ENCODE measurements around the gene TMPO. TPM values are rescaled to one million over a fixed set of nuclear protein-coding genes. Genes with fewer than 3 reads are reported as not detected.

TMPO gene
- total and polyA plus RNA-seq, 2 of the 4 experiments (the other 2 are of a cell fraction): 30.0 to 62.0 TPM

DNA sequence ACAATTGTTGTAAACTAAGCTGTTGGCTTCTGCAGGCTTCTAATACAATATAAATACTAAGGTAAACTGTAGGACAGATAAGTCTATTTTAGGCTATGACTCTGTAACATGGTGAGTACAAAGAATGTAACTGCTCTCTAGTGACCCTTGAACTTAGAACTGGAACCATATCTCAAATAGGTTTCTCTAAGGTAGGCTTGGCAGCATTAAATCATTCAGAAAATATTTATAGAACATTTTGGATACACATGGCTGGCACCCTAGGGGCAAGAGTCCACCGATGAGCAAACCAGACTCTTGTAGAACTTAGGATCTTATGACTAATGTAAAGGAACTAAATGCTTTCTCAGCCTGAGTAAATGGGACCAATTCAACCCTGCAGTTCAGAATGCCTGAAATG, 58.7 kb downstream of the TMPO start:
- TF ChIP-seq MXI1 (IDR thresholded peaks at IDR 0.05; ENCODE audit: borderline replicate concordance, low read depth, low read length): no peak
- no peak for TF ChIP-seq POLR2A (IDR thresholded peaks at IDR 0.05; ENCODE audit: low read depth, low read length)
- TF ChIP-seq, protein P1, sequence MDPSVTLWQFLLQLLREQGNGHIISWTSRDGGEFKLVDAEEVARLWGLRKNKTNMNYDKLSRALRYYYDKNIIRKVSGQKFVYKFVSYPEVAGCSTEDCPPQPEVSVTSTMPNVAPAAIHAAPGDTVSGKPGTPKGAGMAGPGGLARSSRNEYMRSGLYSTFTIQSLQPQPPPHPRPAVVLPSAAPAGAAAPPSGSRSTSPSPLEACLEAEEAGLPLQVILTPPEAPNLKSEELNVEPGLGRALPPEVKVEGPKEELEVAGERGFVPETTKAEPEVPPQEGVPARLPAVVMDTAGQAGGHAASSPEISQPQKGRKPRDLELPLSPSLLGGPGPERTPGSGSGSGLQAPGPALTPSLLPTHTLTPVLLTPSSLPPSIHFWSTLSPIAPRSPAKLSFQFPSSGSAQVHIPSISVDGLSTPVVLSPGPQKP (IDR thresholded peaks at IDR 0.05; ENCODE audit: borderline replicate concordance, low read depth, low read length): no peak
- no peak for TF ChIP-seq NFE2L2 (IDR thresholded peaks at IDR 0.05; ENCODE audit: low read depth, low read length)
- TF ChIP-seq RFX5 (IDR thresholded peaks at IDR 0.05; ENCODE audit: low read depth, low read length): no peak
- TF ChIP-seq, protein P2, sequence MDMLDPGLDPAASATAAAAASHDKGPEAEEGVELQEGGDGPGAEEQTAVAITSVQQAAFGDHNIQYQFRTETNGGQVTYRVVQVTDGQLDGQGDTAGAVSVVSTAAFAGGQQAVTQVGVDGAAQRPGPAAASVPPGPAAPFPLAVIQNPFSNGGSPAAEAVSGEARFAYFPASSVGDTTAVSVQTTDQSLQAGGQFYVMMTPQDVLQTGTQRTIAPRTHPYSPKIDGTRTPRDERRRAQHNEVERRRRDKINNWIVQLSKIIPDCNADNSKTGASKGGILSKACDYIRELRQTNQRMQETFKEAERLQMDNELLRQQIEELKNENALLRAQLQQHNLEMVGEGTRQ (IDR thresholded peaks at IDR 0.05; ENCODE audit: low read depth, low read length): no peak
- no peak for TF ChIP-seq MAZ (IDR thresholded peaks at IDR 0.05; ENCODE audit: borderline replicate concordance, low read depth, low read length)
- no peak for TF ChIP-seq SMC3 (IDR thresholded peaks at IDR 0.05; ENCODE audit: low read depth, low read length)
- no peak for TF ChIP-seq BHLHE40 (IDR thresholded peaks at IDR 0.05; ENCODE audit: low read depth, low read length)
- no peak for TF ChIP-seq MAFK (IDR thresholded peaks at IDR 0.05; ENCODE audit: low read depth, low read length)
- ATAC-seq (ENCODE audit: low read depth) (no peak), DNase-seq (no peak)
- POLR2A ChIA-PET (ENCODE audit: unreplicated experiment): no interaction called here
- no peak overlapping the region for H3K14ac ChIP-seq (replicated peaks; ENCODE audit: low read depth, low read length)
- no peaks in the 10 kb centered on the region for H3K9me1 ChIP-seq (ENCODE audit: insufficient read depth, low read length)
- H3K36me3 ChIP-seq (ENCODE audit: control insufficient read depth, insufficient read depth, low read length): no peaks in the 10 kb centered on the region
- no peak overlapping the region for H3K56ac ChIP-seq (ENCODE audit: extremely low read depth, insufficient read depth, low read length)
- no peaks in the 10 kb centered on the region for H4K20me1 ChIP-seq (ENCODE audit: insufficient read depth, low read length)
- H2BK5ac ChIP-seq (ENCODE audit: low read depth, low read length, poor library complexity, severe bottlenecking): no peak overlapping the region
- H3K18ac ChIP-seq (ENCODE audit: low read depth, low read length): no peak overlapping the region
- H3K4me3 ChIP-seq (ENCODE audit: insufficient read depth, low read depth, low read length): no peak overlapping the region
- H4K91ac ChIP-seq (ENCODE audit: insufficient read depth, low read depth, low read length): no peak overlapping the region
- H2BK120ac ChIP-seq (ENCODE audit: low read depth, low read length): no peak overlapping the region
- no peak overlapping the region for H3K4ac ChIP-seq (ENCODE audit: low read depth, low read length)
- H3K4me2 ChIP-seq (ENCODE audit: low read depth, low read length): no peak overlapping the region
- no peak overlapping the region for H4K8ac ChIP-seq (ENCODE audit: low read depth in 2 of 2, low read length in 2 of 2)
- in situ Hi-C loops (cut with MboI; ENCODE audit: low sequenced_read_pairs): loop anchor here (25.0 kb wide), 1 partner anchor 413 kb away; no protein-coding TSS in a partner anchor
- no peak overlapping the region for H3K9ac ChIP-seq (ENCODE audit: low read depth, low read length)
- H3K79me1 ChIP-seq (ENCODE audit: low read depth in 1 of 2, low read length in 2 of 2): no peaks in the 10 kb centered on the region
- H2AK5ac ChIP-seq (ENCODE audit: low read depth, low read length): no peak overlapping the region
- WGBS, 2 experiments (ENCODE audit: extremely low coverage in 2 of 2, insufficient read length in 1 of 2): 80% methylated on average over 1 of the region's 1 CpG; no CpG with 5 or more reads in 1 of the 2 experiments
- CTCF ChIA-PET: no interaction called here
- H3K23ac ChIP-seq (ENCODE audit: low read depth, low read length): no peak overlapping the region
- no peak overlapping the region for H3K27ac ChIP-seq (ENCODE audit: insufficient read depth, low read length)
- H3K27me3 ChIP-seq (ENCODE audit: control insufficient read depth, insufficient read depth, low read length): no peaks in the 10 kb centered on the region
- no peaks in the 10 kb centered on the region for H3K4me1 ChIP-seq (ENCODE audit: control insufficient read depth, insufficient read depth, low read length)
- BruUV-seq (replicated peaks): no TSS peak
- dilution Hi-C loops (cut with HindIII; ENCODE audit: low sequenced_read_pairs, unreplicated experiment): no loop called here
- H2BK20ac ChIP-seq (ENCODE audit: low read depth, low read length): no peak overlapping the region
- no peak overlapping the region for H2AFZ ChIP-seq (replicated peaks; ENCODE audit: low read length, poor library complexity)
- no peak overlapping the region for H4K5ac ChIP-seq (ENCODE audit: low read depth, low read length)
- H2BK15ac ChIP-seq (ENCODE audit: low read depth, low read length): no peak overlapping the region
- intact Hi-C loops (cut with micrococcal nuclease): no loop called here
- no peaks in the 10 kb centered on the region for H3K9me3 ChIP-seq (ENCODE audit: control insufficient read depth, insufficient read depth, low read length)
- H2AK9ac ChIP-seq (replicated peaks; ENCODE audit: low read depth, low read length, poor library complexity): no peak overlapping the region
